Activated T-cell treated with anti-CD3 and anti-CD28 coated beads, Interleukin-2, amount 50 U/mL, for 72 hours (primary cell): ENCODE measurements around the gene CDIPT. TPM values are rescaled to one million over a fixed set of nuclear protein-coding genes. Genes with fewer than 3 reads are reported as not detected.
"Not testable (repeated sequence)": the region's sequence is repeated elsewhere in the genome, so short reads cannot be mapped to it uniquely, and the experiment has no call there.

Experiments
- ATAC-seq, 2 donors: fragments of 150-1000 bp; cut with Tn5 transposase; replicated peaks in 1 of 2; 2 replicates each; pipeline ENCODE4 v1.10.0; 2021; ENCODE audit warnings: moderate library complexity in 2 of 2, mild to moderate bottlenecking in 1 of 2
- DNase-seq, 2 donors: peaks; one replicate each; pipeline ENCODE4 v3.0.0; 2021 to 2022; ENCODE audit warnings: mixed read lengths in 1 of 2
- H3K27ac Mint-ChIP-seq: one replicate; pipeline ENCODE4 v1.8.0; 2022; ENCODE audit warnings: mild to moderate bottlenecking, moderate library complexity, mixed read lengths
- H3K27me3 Mint-ChIP-seq: one replicate; pipeline ENCODE4 v1.8.0; 2022; ENCODE audit warnings: low read depth, mixed read lengths
- H3K36me3 Mint-ChIP-seq, 2 donors: one replicate each; pipeline ENCODE4 v1.8.0; 2022; ENCODE audit warnings: mixed read lengths in 2 of 2, mild to moderate bottlenecking in 1 of 2; ENCODE audit not compliant: insufficient read depth in 2 of 2
- H3K4me1 Mint-ChIP-seq: one replicate; pipeline ENCODE4 v1.8.0; 2022; ENCODE audit warnings: low read depth, mixed read lengths
- H3K4me3 Mint-ChIP-seq, 2 donors: one replicate each; pipeline ENCODE4 v1.8.0; 2022; ENCODE audit warnings: mild to moderate bottlenecking in 2 of 2, mixed read lengths in 2 of 2, moderate library complexity in 2 of 2
- H3K9me3 Mint-ChIP-seq, 2 donors: one replicate each; pipeline ENCODE4 v1.8.0; 2022; ENCODE audit warnings: mixed read lengths in 2 of 2
- total RNA-seq, 2 donors: library from RNA; stranded (reverse); gene quantifications; one replicate each; pipeline ENCODE4 v1.2.3, GENCODE V29; 2022

CDIPT gene
- total RNA-seq, 2 donors from 2014 or later: 48.7 to 56.0 TPM

DNA sequence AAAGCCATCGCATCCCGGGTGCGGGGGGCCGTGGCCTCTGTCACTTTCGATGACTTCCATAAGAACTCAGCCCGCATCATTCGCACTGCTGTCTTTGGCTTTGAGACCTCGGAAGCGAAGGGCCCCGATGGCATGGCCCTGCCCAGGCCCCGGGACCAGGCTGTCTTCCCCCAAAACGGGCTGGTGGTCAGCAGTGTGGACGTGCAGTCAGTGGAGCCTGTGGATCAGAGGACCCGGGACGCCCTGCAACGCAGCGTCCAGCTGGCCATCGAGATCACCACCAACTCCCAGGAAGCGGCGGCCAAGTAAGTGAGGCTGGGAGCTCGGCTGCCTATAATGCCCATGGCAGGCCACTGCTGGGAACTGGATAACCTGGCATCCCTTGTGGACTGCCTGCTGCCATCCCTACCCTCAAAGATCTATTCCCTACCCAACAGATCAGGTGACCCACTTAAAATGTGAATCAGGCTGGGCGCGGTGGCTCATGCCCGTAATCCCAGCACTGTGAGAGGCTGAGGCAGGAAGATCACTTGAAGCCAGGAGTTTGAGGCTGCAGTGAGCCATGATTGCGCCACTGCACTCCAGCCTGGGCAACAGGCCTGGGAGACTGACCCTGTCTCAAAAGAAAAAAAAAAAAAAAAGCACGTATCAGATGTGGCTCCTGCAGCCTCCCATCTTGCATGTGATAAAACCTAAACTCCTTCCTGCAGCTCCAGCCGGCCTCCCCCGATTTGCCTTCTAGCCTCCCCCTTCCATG is 18.3 kb downstream of the CDIPT start:
- Mint-ChIP-seq H3K27ac (no peak overlapping the region), H3K4me3 (no peak overlapping the region), H3K27me3 (no peaks in the 10 kb centered on the region), H3K9me3 (no peaks in the 10 kb centered on the region), H3K4me1 (peaks cover 8% of the 10 kb centered on the region), H3K36me3 (peaks cover 8 to 21% of the 10 kb centered on the region in 2 donors)
- no peak for ATAC-seq
- DNase-seq: no peak

- Mint-ChIP-seq H3K9me3 (no peaks in the 10 kb centered on the region), H3K27me3 (no peaks in the 10 kb centered on the region), H3K4me3 (no peak overlapping the region), H3K36me3 (peaks cover 8 to 24% of the 10 kb centered on the region in 2 donors), H3K4me1 (peaks cover 8% of the 10 kb centered on the region), H3K27ac (no peak overlapping the region)
- ATAC-seq (no peak), DNase-seq (no peak)
Observed at GRCh38 chr16:29843931-29844330, 19.1 kb downstream of the CDIPT start.

DNA sequence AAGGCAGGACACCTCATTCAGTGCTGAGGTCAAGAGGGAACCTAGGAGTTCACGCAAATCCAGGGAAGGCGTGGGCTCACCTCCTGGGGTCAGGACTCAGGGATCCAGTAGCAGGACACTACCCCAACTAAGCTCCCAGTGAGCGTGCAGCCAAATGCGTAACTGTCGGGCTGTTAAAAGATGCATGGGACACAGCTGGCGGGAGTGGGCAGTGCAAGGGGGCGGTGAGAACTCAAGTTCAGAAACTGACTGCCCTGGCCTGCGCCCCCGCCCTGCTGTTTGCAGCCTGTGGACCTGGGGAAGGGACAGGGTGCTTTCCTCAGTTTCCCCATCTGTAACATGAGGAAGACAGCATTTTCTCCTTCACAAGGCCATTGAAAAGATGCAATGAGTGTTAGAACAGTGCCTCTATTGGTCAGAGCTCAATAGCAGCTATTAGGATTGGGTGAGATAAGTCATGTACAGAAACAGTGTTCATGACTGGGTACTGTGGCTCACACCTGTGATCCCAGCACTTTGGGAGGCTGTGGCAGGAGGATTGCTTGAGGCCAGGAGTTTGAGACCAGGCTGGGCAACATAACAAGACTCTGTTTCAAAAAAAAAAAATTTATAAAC is 20.2 kb downstream of the CDIPT start:
- H3K27me3 Mint-ChIP-seq: no peaks in the 10 kb centered on the region
- H3K36me3 Mint-ChIP-seq: peaks cover 8 to 19% of the 10 kb centered on the region in 2 donors
- no peaks in the 10 kb centered on the region for H3K4me1 Mint-ChIP-seq
- DNase-seq (no peak), ATAC-seq (no peak)
- H3K9me3 Mint-ChIP-seq: no peaks in the 10 kb centered on the region
- peak overlapping the region; percentile 50 for H3K27ac Mint-ChIP-seq
- no peak overlapping the region for H3K4me3 Mint-ChIP-seq

- Mint-ChIP-seq H3K36me3 (peaks cover 8 to 15% of the 10 kb centered on the region in 2 donors), H3K9me3 (no peaks in the 10 kb centered on the region), H3K4me1 (no peaks in the 10 kb centered on the region), H3K27ac (no peak overlapping the region), H3K4me3 (no peak overlapping the region), H3K27me3 (no peaks in the 10 kb centered on the region)
- no peak for ATAC-seq
- DNase-seq: no peak
Observed at GRCh38 chr16:29841631-29842030, 21.4 kb downstream of the CDIPT start.

DNA sequence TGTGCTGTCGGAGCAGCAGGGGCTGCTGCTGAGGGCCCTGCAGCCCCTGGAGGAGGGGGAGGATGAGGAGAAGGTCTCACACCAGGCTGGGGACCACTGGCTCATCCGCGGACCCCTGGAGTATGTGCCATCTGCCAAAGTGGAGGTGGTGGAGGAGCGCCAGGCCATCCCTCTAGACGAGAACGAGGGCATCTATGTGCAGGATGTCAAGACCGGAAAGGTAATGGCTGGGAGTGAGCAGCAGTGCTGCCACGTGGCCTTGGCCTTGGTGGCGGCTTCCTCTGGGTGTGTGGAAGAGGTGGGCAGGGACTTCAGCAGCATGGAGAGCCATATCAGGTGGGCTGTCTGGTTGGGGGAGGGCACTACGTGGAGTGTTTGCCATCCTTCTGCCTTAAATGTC is 22.8 kb downstream of the CDIPT start:
- Mint-ChIP-seq H3K4me3 (no peak overlapping the region), H3K27ac (no peak overlapping the region), H3K4me1 (no peaks in the 10 kb centered on the region), H3K9me3 (no peaks in the 10 kb centered on the region), H3K36me3 (peaks cover 8 to 16% of the 10 kb centered on the region in 2 donors), H3K27me3 (no peaks in the 10 kb centered on the region)
- DNase-seq: no peak
- no peak for ATAC-seq

- Mint-ChIP-seq H3K9me3 (no peaks in the 10 kb centered on the region), H3K27me3 (no peaks in the 10 kb centered on the region), H3K27ac (no peak overlapping the region), H3K4me1 (no peaks in the 10 kb centered on the region), H3K4me3 (no peak overlapping the region), H3K36me3 (peaks cover 8 to 15% of the 10 kb centered on the region in 2 donors)
- no peak for ATAC-seq
- DNase-seq: no peak
Observed at GRCh38 chr16:29839822-29840221, 23.2 kb downstream of the CDIPT start.

DNA sequence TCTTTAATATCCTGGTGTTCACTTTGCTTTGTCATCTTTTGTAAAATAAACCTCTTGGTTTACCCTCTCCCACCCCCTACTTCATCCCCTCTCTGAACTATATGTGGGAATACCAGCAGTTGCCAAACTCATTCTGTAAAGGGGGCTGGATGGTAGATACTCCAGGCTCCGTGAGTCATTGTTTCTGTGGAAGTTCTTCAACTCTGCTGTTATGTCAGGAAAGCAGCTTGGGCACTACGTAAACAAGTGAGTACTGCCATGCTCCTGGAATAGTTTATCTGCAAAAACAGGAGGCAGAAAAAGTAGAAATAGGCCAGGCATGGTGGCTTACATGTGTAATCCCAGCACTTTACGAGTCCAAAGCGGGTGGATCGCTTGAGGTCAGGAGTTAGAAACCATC is 25.2 kb downstream of the CDIPT start:
- Mint-ChIP-seq H3K9me3 (no peaks in the 10 kb centered on the region), H3K4me1 (peaks cover 11% of the 10 kb centered on the region), H3K36me3 (peaks cover 8 to 17% of the 10 kb centered on the region in 2 donors), H3K27ac (no peak overlapping the region), H3K27me3 (no peaks in the 10 kb centered on the region), H3K4me3 (no peak overlapping the region)
- ATAC-seq (no peak), DNase-seq (no peak)

GRCh38 chr16:29836623-29837022 is 26.4 kb downstream of the CDIPT start:
- Mint-ChIP-seq H3K27ac (no peak overlapping the region), H3K4me1 (peaks cover 11% of the 10 kb centered on the region), H3K36me3 (peaks cover 12 to 21% of the 10 kb centered on the region in 2 donors), H3K9me3 (no peaks in the 10 kb centered on the region), H3K27me3 (no peaks in the 10 kb centered on the region), H3K4me3 (no peak overlapping the region)
- ATAC-seq (no peak), DNase-seq (no peak)

- H3K4me1 Mint-ChIP-seq: peaks cover 11% of the 10 kb centered on the region
- no peak overlapping the region for H3K27ac Mint-ChIP-seq
- H3K9me3 Mint-ChIP-seq: no peaks in the 10 kb centered on the region
- ATAC-seq (no peak), DNase-seq (no peak)
- no peak overlapping the region for H3K4me3 Mint-ChIP-seq
- no peaks in the 10 kb centered on the region for H3K27me3 Mint-ChIP-seq
- H3K36me3 Mint-ChIP-seq: peaks cover 9 to 21% of the 10 kb centered on the region in 2 donors
Observed at GRCh38 chr16:29835926-29836325, 27.1 kb downstream of the CDIPT start.

GRCh38 chr16:29834079-29834478 is 28.9 kb downstream of the CDIPT start:
- H3K9me3 Mint-ChIP-seq: no peaks in the 10 kb centered on the region
- no peak overlapping the region for H3K27ac Mint-ChIP-seq
- no peaks in the 10 kb centered on the region for H3K27me3 Mint-ChIP-seq
- H3K4me1 Mint-ChIP-seq: peaks cover 11% of the 10 kb centered on the region
- no peak overlapping the region for H3K4me3 Mint-ChIP-seq
- no peak for DNase-seq
- H3K36me3 Mint-ChIP-seq: peaks cover 9 to 17% of the 10 kb centered on the region in 2 donors
- no peak for ATAC-seq

DNA sequence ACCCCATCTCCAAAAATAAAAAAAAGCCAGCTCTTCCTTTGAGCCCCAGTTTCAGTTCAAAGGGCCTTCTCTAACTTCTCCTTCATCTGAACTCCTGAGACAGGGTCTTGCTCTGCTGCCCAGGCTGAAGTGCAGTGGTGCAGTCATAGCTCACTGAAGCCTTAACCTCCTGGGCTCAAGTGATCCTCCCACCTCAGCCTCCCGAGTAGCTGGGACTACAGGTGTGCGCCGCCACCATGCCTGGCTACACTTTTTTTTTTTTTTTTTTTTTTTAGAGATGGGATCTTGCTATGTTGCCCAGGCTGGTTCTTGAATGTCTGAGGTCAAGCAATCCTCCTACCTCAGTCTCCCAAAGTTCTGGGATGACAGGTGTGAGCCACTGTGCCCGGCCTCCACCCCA is 29.8 kb downstream of the CDIPT start:
- H3K27me3 Mint-ChIP-seq, H3K4me3 Mint-ChIP-seq, DNase-seq, H3K27ac Mint-ChIP-seq, H3K9me3 Mint-ChIP-seq, ATAC-seq: not testable (repeated sequence)
- Mint-ChIP-seq H3K36me3 (peaks cover 9 to 17% of the 10 kb centered on the region in 2 donors), H3K4me1 (peaks cover 11% of the 10 kb centered on the region)

DNA sequence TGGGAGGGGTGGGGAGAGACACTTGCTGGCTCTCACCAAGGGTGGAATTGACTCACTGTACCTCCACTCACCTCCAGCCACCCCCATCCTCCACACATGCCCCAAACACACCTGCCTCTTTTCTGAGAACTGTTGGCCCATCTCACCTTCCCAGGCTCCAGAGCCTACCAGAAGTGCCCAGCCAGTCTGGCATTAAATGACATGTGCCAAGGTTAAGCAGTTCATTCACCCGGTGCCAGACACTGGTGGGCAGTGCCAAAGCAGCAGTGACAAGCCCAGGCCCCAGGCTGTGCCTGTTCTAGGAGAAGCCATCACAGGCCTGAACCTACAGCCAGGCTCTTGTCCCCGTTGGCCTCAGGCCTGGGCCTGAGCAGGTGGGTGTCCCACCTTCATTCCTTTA is 31.5 kb downstream of the CDIPT start:
- ATAC-seq: no peak
- H3K27me3 Mint-ChIP-seq: no peaks in the 10 kb centered on the region
- H3K9me3 Mint-ChIP-seq: no peaks in the 10 kb centered on the region
- no peak overlapping the region for H3K27ac Mint-ChIP-seq
- peaks cover 27% of the 10 kb centered on the region for H3K4me1 Mint-ChIP-seq
- H3K4me3 Mint-ChIP-seq: no peak overlapping the region
- DNase-seq: no peak
- H3K36me3 Mint-ChIP-seq: peaks cover 6 to 12% of the 10 kb centered on the region in 2 donors

GRCh38 chr16:29830774-29831173 is 32.3 kb downstream of the CDIPT start:
- Mint-ChIP-seq H3K36me3 (peaks cover 6 to 9% of the 10 kb centered on the region in 2 donors), H3K4me1 (peaks cover 34% of the 10 kb centered on the region), H3K27ac (no peak overlapping the region), H3K4me3 (no peak overlapping the region), H3K27me3 (no peaks in the 10 kb centered on the region), H3K9me3 (no peaks in the 10 kb centered on the region)
- DNase-seq (no peak), ATAC-seq (no peak)

GRCh38 chr16:29826342-29826695 is 36.7 kb downstream of the CDIPT start:
- H3K4me3 Mint-ChIP-seq: peak overlapping the region; percentile 72 to 75

More at GRCh38 chr16:29826342-29826695, 36.7 kb downstream of the CDIPT start:
- ATAC-seq (no peak), DNase-seq (no peak)
- Mint-ChIP-seq H3K36me3 (peaks cover 0 to 3% of the 10 kb centered on the region in 2 donors), H3K27me3 (no peaks in the 10 kb centered on the region), H3K4me1 (peaks cover 64% of the 10 kb centered on the region), H3K27ac (no peak overlapping the region), H3K9me3 (no peaks in the 10 kb centered on the region)
